ENCODE results near the gene ARL5C. TPM values are rescaled to one million over a fixed set of nuclear protein-coding genes. Genes with fewer than 3 reads are reported as not detected.
A peak's percentile ranks its signal among the peaks of the same experiment; 100 is the strongest.

Gene ARL5C
- total RNA-seq, 4 donors from 2014 or later = not detected

DNA sequence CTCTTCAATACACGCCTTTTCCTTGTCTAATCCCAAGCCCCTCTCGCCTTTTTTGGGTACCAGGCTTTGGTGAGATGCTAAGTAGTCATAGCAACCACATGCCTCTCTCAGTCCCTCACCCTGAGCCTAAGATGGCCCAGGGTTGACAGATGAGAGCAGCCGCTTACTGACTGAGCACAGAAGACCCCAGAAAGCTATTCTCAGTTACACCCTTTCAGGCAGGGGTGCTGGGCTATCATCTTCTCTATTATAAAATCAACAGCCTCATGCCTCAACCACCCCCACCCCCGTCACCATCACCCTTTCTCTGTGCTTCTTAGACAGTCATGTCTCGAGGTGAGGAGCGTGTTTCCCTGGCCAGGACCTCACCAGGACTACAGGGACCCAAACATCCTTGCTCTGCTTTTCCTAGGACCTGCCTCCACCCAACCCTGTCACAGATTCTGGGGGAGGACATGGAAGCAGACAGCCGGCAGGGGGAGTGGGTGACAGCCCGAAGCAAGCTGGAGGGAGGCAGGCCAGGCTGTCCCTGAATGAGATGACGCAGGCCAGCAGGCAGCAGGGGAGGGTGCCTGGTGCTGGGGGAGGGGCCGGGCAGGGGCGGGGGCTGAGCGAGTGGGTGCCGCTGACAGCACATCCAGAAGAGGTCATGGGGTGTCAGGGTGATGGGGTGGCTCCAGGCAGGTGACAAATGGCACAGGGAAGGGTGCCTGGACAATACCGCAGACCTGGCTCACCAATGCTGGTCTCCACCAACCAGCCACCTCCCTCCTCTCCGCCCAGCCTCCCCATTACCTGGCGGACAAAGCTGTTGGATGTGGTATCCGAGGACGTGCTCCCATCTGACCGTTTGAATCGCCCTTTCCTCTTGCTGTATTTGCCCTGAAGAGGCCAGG, 28.4 kb upstream of the ARL5C start:
- DNase-seq = no peak
- intact Hi-C loops (cut with DNase I) = no loop called here
- Histone ChIP-seq H3K4me1 (peaks cover 29 to 55% (median 34%) of the 10 kb centered on the region in 3 donors), H3K27me3 (no peaks in the 10 kb centered on the region), H3K9me3 (no peaks in the 10 kb centered on the region), H3K27ac (peak overlapping the region in 3 of 4 donors; percentile 6 to 97 (median 95)), H3K36me3 (peaks cover 0 to 46% (median 0%) of the 10 kb centered on the region in 3 donors), H3K4me3 (no peak overlapping the region)
- no peak for TF ChIP-seq POLR2A (IDR thresholded peaks at IDR 0.05)
- TF ChIP-seq, protein P1, sequence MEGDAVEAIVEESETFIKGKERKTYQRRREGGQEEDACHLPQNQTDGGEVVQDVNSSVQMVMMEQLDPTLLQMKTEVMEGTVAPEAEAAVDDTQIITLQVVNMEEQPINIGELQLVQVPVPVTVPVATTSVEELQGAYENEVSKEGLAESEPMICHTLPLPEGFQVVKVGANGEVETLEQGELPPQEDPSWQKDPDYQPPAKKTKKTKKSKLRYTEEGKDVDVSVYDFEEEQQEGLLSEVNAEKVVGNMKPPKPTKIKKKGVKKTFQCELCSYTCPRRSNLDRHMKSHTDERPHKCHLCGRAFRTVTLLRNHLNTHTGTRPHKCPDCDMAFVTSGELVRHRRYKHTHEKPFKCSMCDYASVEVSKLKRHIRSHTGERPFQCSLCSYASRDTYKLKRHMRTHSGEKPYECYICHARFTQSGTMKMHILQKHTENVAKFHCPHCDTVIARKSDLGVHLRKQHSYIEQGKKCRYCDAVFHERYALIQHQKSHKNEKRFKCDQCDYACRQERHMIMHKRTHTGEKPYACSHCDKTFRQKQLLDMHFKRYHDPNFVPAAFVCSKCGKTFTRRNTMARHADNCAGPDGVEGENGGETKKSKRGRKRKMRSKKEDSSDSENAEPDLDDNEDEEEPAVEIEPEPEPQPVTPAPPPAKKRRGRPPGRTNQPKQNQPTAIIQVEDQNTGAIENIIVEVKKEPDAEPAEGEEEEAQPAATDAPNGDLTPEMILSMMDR (IDR thresholded peaks at IDR 0.05) = no peak
- WGBS, 2 donors = 70 to 80% methylated on average over 9 to 10 of the region's 20 CpGs

DNA sequence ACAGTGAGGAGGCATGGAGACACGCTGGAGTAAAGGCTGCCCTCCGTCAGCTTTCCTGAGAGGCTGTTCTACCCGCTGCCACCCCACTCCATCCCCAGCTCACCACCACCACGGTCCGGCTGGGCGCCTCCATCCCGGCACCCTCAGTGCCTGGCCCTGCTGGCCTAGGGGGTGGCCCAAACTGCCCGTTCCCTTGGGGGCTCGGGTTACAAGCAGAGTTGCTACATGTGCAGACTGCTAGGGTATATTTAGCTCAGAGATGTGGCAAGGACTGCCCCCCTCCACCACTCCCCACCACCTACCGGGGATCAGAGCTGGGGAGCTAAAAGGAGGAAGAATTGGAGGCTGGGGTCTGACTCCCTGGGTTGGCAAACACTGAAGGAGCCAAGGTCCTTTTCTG, 27.4 kb upstream of the ARL5C start:
- H3K27ac ChIP-seq = no peak overlapping the region
- TF ChIP-seq, protein P1 (IDR thresholded peaks at IDR 0.05) = no peak
- no peak for TF ChIP-seq POLR2A (IDR thresholded peaks at IDR 0.05)
- DNase-seq = no peak
- H3K27me3 ChIP-seq = no peaks in the 10 kb centered on the region
- H3K4me3 ChIP-seq = no peak overlapping the region
- peaks cover 28 to 45% (median 29%) of the 10 kb centered on the region in 3 donors for H3K4me1 ChIP-seq
- intact Hi-C loops (cut with DNase I) = no loop called here
- no peaks in the 10 kb centered on the region for H3K9me3 ChIP-seq
- WGBS, 2 donors = 87 to 96% methylated on average over 3 to 9 of the region's 10 CpGs
- peaks cover 0 to 56% (median 0%) of the 10 kb centered on the region in 3 donors for H3K36me3 ChIP-seq

DNA sequence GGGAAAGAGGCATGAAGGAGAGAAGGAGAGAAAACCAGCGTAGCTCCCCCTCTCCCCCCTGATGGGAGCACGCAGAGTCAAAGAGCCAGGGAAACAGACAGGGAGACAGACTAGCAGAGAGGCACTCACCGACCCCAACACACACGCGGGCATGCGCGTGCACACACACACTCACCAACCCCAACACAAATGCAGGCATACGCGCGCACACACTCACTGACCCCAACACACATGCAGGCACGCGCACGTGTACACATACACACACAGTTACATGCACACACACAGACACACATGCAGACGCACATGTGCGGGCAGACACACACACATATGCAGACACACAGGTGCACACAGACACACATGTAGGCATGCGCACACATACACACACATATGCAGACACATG, 26.9 kb upstream of the ARL5C start:
- intact Hi-C loops (cut with DNase I) = no loop called here
- H3K27me3 ChIP-seq = no peaks in the 10 kb centered on the region
- peaks cover 24 to 40% (median 27%) of the 10 kb centered on the region in 3 donors for H3K4me1 ChIP-seq
- no peak overlapping the region for H3K27ac ChIP-seq
- peaks cover 0 to 60% (median 0%) of the 10 kb centered on the region in 3 donors for H3K36me3 ChIP-seq
- TF ChIP-seq, protein P1 (IDR thresholded peaks at IDR 0.05) = no peak
- TF ChIP-seq POLR2A (IDR thresholded peaks at IDR 0.05) = no peak
- DNase-seq = no peak
- no peaks in the 10 kb centered on the region for H3K9me3 ChIP-seq
- WGBS, 2 donors = 90 to 91% methylated on average over 15 to 16 of the region's 16 CpGs
- no peak overlapping the region for H3K4me3 ChIP-seq

DNA sequence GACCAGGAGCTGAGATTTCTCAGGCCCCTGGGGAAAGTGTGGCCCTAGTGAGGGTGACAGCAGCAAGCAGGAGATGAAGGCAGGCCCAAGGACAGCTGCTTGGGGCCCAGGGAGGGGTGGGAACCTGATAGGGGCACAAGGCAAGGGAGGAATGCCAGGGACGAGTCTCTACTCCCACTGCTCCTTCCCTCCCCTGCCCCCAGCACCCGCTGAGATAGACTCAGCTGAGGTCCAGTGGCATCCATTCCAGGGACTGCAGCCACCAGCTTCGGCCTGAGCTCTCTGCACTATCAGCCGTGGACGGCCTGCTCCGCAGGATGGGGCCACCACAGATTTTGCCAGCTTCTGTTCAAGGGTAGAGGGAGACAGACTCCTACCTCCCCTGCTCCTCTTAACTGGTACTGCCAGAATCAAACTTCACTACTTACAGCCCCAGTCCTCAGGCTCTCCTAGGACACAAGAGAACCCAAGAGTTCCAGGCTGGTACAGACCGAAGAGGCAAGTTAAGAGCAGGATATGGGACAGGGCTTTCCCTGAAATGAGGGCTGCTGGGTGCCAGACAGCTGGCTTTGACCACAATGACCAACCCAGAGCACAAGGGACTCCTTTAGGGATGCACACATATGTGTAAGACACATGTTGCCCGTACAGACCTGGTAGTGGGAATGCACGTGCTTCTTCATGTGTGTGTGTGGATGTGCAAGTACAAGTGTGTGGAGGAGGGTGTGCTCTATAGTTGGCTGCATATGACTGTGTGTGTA, 26.0 kb upstream of the ARL5C start:
- no peak for DNase-seq
- Histone ChIP-seq H3K27ac (no peak overlapping the region), H3K36me3 (peaks cover 0 to 70% (median 0%) of the 10 kb centered on the region in 3 donors), H3K9me3 (no peaks in the 10 kb centered on the region), H3K4me3 (no peak overlapping the region), H3K4me1 (peaks cover 19 to 31% (median 20%) of the 10 kb centered on the region in 3 donors), H3K27me3 (no peaks in the 10 kb centered on the region)
- intact Hi-C loops (cut with DNase I) = no loop called here
- TF ChIP-seq, protein P1 (IDR thresholded peaks at IDR 0.05) = no peak
- no peak for TF ChIP-seq POLR2A (IDR thresholded peaks at IDR 0.05)
- 76 to 94% methylated on average over 4 to 7 of the region's 9 CpGs for WGBS, 2 donors

Measured in esophagus squamous epithelium (tissue), 5 donors.